GM12891 (cell line): ENCODE data around the gene CILP2.
A peak's percentile ranks its signal among the peaks of the same experiment; 100 is the strongest.

Experiments
- DNase-seq: peaks from one replicate; pipeline ENCODE4 v3.0.0; 2011; ENCODE audit warnings: low spot score; ENCODE audit not compliant: insufficient read length
- FAIRE-seq: peaks from 2 replicates; lab custom pipeline; 2011; peaks lifted over from hg19 to GRCh38; lab: Jason Lieb, UNC
- PAX5 ChIP-seq: IDR thresholded peaks from 2 replicates; pipeline ENCODE4 v1.6.1; 2011; ENCODE audit warnings: low read length, moderate library complexity, mild to moderate bottlenecking; ENCODE audit not compliant: insufficient read depth, severe bottlenecking
- POLR2A ChIP-seq: IDR thresholded peaks from 2 replicates; pipeline ENCODE4 v1.6.1; 2011; ENCODE audit warnings: low read depth, low read length, control low read depth
- POLR2AphosphoS5 ChIP-seq: IDR thresholded peaks from 2 replicates; pipeline ENCODE4 v1.6.1; 2011; ENCODE audit warnings: low read depth, low read length, control low read depth
- POU2F2 ChIP-seq: IDR thresholded peaks from 2 replicates; pipeline ENCODE4 v1.6.1; 2011; ENCODE audit warnings: low read depth, mild to moderate bottlenecking, control low read depth, low read length, moderate library complexity
- SPI1 ChIP-seq: IDR thresholded peaks from 2 replicates; pipeline ENCODE4 v1.6.1; 2011; ENCODE audit warnings: low read depth, low read length, control low read depth
- TAF1 ChIP-seq: IDR thresholded peaks from 2 replicates; pipeline ENCODE4 v1.6.1; 2011; ENCODE audit warnings: low read depth, low read length, control low read depth

CILP2 gene

DNA sequence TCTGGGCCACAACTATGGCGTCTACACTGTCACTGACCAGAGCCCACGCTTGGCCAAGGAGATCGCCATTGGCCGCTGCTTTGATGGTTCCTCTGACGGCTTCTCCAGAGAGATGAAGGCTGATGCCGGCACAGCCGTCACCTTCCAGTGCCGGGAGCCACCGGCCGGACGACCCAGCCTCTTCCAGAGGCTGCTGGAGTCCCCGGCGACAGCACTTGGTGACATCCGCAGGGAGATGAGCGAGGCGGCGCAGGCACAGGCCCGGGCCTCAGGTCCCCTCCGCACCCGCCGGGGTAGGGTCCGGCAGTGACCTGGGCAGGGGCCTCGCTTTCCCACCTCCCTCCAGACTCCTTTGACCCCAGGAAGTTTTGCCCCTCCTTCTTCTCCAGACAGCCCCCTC, 7.6 kb downstream of the CILP2 start:
- FAIRE-seq: no peak
- DNase-seq: no peak
- TF ChIP-seq POU2F2: no peak
- TF ChIP-seq PAX5: no peak
- no peak for TF ChIP-seq TAF1
- TF ChIP-seq SPI1: no peak
- no peak for TF ChIP-seq POLR2AphosphoS5
- no peak for TF ChIP-seq POLR2A

DNA sequence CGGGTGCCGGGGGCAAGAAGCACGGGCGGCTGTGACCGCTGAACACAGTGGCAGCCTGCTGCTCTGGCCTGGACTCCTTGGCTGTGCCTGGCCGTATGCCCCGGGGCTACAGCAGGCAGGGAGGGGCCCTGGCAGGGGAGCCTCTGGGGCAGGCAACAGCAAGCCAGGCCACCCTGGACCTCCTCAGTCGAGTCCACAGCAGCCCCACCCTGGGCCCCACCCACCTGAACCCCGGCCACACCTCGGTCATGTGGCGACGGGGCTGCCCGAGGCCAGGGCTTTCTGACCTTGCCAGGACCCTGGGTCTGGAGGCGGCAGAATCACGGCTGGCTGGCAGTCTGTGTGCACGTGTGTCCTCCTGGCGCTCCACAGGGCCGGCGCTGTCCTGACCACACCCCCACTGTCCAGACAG, 8.7 kb downstream of the CILP2 start:
- no peak for FAIRE-seq
- no peak for DNase-seq
- TF ChIP-seq TAF1 (no peak), SPI1 (no peak), POLR2AphosphoS5 (no peak), POU2F2 (no peak), POLR2A (no peak), PAX5 (no peak)

DNA sequence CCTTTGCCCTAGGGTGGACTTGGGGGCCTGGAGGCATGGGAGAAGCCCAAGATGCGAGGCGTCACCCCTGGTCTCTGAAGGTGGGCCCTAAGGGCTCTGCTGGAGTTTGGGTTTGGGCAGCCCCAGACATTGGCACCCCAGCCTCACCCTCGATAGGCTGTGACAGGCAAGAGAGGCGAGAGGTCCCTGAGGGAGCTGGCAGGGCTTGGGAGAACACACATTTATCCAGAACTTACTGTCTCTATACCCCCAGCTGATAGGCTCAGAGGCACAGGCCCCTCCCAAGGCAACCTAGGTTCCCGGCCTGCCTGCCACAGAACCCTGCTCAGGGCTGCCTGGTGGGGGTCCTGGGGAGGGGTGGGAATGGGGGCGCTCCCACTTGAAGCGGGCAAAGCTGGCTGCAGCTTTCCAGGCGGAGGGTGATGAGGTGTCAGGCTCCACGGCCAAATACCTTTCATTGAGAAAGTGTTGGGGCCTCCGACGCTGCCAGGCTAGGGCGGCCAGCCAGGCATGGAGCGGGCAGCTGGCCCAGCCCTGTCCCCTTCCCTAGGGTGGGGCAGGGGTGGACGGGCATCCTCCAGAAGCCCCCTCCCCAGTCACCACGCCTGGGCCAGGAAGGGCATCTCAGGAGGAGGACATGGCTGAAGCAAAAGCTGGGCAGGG, 9.7 kb downstream of the CILP2 start:
- FAIRE-seq: no peak
- DNase-seq: no peak
- no peak for TF ChIP-seq POU2F2

DNA sequence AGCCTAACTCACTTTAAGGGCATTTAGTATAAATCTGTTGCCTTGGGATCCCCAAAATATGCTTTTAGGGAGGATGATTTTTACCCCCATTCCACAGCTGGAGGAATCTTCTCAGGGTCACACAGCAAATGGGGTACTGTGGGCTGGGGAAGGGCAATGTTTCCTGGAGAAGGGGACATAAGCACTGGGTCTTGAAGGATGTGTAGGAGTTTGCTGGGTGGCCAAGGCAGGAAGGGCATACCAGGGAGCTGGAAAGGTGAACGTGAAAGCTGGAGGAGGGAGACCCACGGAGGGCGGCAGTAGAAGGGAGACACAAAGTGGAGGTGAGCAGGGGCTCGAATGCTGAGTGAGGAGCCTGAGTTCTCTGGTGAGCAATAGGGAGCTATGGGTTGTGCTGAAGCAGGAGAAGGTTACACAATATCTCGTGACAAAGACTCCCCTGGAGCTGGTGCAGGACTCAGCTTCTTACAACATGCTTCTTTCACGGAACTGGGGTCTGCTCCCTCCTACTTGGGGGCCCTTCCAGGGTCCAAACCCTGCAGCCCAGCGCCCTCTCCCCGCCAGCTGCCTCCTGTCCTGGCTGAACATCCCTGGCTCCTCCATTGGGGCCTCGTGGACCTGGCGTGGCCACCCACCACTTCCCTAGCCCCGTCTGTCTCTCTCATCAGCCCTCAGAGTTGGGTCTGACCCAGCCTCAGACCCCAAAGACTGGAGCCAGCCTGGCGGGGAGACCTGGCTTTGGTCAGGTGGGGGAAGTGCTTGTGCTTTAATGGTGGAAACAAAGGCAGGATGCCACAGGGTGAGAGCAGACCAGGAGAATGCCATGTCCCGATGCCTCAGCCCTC, 11.1 kb downstream of the CILP2 start:
- FAIRE-seq: no peak
- DNase-seq: no peak
- TF ChIP-seq POLR2A (no peak), POLR2AphosphoS5 (no peak), SPI1 (no peak), TAF1 (no peak), POU2F2 (no peak), PAX5 (no peak)

DNA sequence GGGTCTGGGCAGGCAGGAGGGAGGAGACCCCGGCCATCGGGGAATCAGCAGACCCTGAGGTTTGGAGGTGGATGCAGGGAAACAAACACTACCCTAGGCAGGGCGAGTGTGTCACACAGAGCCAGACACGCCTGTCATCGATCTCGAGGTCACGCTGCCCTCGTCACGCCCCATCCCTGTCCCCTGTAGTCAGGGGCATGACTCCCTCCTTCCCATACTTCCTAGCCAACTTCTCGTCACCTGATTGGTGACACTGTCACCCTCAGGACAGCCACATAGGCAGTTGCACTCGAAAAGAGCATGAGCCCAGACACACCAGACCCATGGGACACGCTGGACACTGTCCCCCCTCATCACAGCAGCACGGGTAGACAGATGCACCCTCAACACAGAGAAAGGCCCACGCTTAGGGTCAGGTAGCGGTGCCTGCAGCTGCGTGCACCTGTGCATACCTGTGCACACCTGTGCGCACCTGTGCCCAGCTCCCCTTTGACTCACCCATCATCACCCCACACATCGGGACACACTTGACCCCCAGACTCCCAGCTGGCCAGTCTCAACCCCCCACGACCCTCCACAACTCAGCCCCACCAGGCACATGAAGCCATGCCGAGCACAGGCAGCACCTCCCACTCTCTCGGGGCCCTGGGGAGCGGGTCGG, 11.9 kb downstream of the CILP2 start:
- DNase-seq (no peak), FAIRE-seq (no peak)
- TF ChIP-seq PAX5: no peak
- TF ChIP-seq POLR2A: no peak
- no peak for TF ChIP-seq POU2F2
- no peak for TF ChIP-seq POLR2AphosphoS5
- TF ChIP-seq TAF1: no peak
- TF ChIP-seq SPI1: no peak

GRCh38 chr19:19550485-19550929, 12.4 kb downstream of the CILP2 start:
- no peak for TF ChIP-seq TAF1
- TF ChIP-seq SPI1: no peak
- TF ChIP-seq POLR2A: no peak
- DNase-seq (no peak), FAIRE-seq (no peak)

DNA sequence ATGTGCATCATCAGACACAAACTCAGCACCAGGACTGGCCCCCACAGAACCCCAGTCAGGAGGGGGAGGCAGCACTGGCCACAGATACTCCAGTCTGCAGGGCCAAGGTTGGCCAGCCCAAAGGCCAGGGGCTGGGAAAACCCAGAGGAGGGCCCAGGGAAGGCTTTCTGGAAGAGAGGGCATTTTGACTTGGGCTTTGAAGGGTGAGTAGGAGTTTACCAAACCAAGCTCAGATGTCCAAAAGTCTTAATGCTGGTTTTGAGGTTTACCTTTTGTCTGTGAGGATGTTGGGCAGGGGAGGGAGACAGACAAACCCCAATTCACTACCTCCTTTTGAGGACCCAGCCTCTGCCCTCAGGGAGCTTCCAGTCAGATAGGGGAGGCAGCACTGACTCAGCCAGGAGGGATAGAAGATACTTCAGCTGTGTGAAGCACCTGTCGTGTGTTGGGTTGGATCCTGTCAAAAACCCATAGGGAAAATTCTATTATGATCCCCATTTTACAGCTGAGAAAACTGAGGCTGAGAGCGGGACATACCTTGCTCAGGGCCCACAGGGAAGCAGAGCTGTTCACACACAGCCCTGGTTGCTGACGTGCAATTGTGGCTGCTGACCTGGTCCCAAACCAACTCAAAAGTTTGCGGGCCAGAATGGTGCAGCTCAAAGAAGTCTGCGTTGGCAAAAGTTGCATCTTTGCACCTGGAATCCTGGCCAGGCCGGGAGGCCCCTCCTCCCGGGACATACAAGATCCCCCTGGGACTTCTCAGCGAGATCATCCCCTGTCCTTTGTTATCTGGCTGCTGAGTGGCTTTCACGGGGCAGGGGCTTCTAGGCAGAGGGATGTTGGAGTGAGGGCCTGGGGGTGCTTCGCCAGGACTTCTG, 13.1 kb downstream of the CILP2 start:
- DNase-seq (no peak), FAIRE-seq (no peak)
- TF ChIP-seq POU2F2 (no peak), POLR2AphosphoS5 (no peak), SPI1 (no peak), TAF1 (no peak), POLR2A (no peak), PAX5 (no peak)

DNA sequence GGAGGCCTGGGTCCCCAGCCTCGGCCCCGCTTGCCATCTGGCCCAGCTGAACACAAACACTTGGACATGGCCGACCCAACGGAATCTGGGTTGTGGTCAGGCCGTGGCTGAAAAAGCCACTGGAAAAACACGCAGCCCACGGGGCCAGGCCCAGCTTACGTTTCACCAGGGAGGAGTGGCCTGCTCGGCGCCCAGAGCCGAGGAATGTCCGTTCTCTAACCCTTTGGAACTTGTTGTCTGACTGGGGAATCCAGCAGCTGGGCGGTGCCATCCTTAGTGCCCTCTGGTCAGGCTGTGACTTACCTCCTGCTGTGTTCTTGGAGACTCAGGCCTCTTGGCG, 13.8 kb downstream of the CILP2 start:
- DNase-seq (no peak), FAIRE-seq (no peak)
- TF ChIP-seq TAF1 (no peak), POLR2AphosphoS5 (no peak), SPI1 (no peak), POLR2A (no peak), POU2F2 (no peak), PAX5 (no peak)

GRCh38 chr19:19552798-19553197, 14.7 kb downstream of the CILP2 start:
- peak; percentile 77 for DNase-seq
- TF ChIP-seq POLR2A (no peak), PAX5 (no peak), POU2F2 (no peak), POLR2AphosphoS5 (no peak), SPI1 (no peak), TAF1 (no peak)
- FAIRE-seq: no peak
